ENCODE data around the gene TRIM5.

GRCh38 chr11:5631417-5631816 is 53.5 kb downstream of the TRIM5 start:
- no peak for TF ChIP-seq CTCF (IDR thresholded peaks at IDR 0.05; ENCODE audit: insufficient read depth, low read length)
- no peak for TF ChIP-seq REST (IDR thresholded peaks at IDR 0.05; ENCODE audit: insufficient replicate concordance, low read depth)
- TF ChIP-seq POLR2AphosphoS5 (IDR thresholded peaks at IDR 0.05; ENCODE audit: low read depth): no peak
- no peak for TF ChIP-seq GABPA (IDR thresholded peaks at IDR 0.05; ENCODE audit: low read depth)
- TF ChIP-seq SPI1 (IDR thresholded peaks at IDR 0.05; ENCODE audit: borderline replicate concordance, low read depth): no peak

Measured in HL-60 (cell line).